DOHH2 (cell line): ENCODE measurements around the gene PRKAR2B.

Source experiments
- EZH2phosphoT487 ChIP-seq: fragments of 200-600 bp; sonication (generic); IDR thresholded peaks from 2 replicates; pipeline ENCODE4 v1.6.1; 2017; ENCODE audit warnings: borderline replicate concordance, mild to moderate bottlenecking, antibody characterized with exemption, low read length, moderate library complexity, mixed read lengths
- TF ChIP-seq, protein P1 (sequence below): fragments of 200-600 bp; sonication (generic); IDR thresholded peaks from one replicate; pipeline ENCODE4 v1.5.1; 2014; ENCODE audit warnings: antibody characterized with exemption, mild to moderate bottlenecking, low read depth, low read length; ENCODE audit not compliant: poor library complexity, severe bottlenecking

- TF ChIP-seq, protein P1, sequence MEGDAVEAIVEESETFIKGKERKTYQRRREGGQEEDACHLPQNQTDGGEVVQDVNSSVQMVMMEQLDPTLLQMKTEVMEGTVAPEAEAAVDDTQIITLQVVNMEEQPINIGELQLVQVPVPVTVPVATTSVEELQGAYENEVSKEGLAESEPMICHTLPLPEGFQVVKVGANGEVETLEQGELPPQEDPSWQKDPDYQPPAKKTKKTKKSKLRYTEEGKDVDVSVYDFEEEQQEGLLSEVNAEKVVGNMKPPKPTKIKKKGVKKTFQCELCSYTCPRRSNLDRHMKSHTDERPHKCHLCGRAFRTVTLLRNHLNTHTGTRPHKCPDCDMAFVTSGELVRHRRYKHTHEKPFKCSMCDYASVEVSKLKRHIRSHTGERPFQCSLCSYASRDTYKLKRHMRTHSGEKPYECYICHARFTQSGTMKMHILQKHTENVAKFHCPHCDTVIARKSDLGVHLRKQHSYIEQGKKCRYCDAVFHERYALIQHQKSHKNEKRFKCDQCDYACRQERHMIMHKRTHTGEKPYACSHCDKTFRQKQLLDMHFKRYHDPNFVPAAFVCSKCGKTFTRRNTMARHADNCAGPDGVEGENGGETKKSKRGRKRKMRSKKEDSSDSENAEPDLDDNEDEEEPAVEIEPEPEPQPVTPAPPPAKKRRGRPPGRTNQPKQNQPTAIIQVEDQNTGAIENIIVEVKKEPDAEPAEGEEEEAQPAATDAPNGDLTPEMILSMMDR = no peak
- no peak for TF ChIP-seq EZH2phosphoT487
These were observed 42.4 kb upstream of the PRKAR2B start for GRCh38 chr7:107002126-107002525.
